ENCODE data around the gene MCRIP1. TPM values are rescaled to one million over a fixed set of nuclear protein-coding genes. Genes with fewer than 3 reads are reported as not detected.

The MCRIP1 gene
- total and polyA plus RNA-seq, 2 of the 13 experiments (the other 11 are each of a cell fraction or from before 2014, with no cell fraction given) = 79.7 to 84.9 TPM

GRCh38 chr17:81851423-81851822 is 18.3 kb upstream of the MCRIP1 start (continued):
- TF ChIP-seq ZNF280D (CRISPR knock-in tag; IDR thresholded peaks at IDR 0.05) (no peak), POLR2A (IDR thresholded peaks at IDR 0.05; ENCODE audit: insufficient read depth in 1 of 2, low read depth in 2 of 2, low read length in 2 of 2) (peak in 1 of 2 experiments; percentile 43; a peak in 1 of 4 replicates), CREBL2 (CRISPR knock-in tag; IDR thresholded peaks at IDR 0.05; ENCODE audit: borderline replicate concordance) (no peak), WIZ (CRISPR knock-in tag; IDR thresholded peaks at IDR 0.05) (no peak), GPBP1L1 (CRISPR knock-in tag; IDR thresholded peaks at IDR 0.05) (no peak), ZSCAN31 (CRISPR knock-in tag; IDR thresholded peaks at IDR 0.05; ENCODE audit: low read depth) (no peak), SAFB2 (CRISPR knock-in tag; IDR thresholded peaks at IDR 0.05; ENCODE audit: borderline replicate concordance, low read depth) (no peak), ZNF3 (CRISPR knock-in tag; IDR thresholded peaks at IDR 0.05) (no peak)

DNA sequence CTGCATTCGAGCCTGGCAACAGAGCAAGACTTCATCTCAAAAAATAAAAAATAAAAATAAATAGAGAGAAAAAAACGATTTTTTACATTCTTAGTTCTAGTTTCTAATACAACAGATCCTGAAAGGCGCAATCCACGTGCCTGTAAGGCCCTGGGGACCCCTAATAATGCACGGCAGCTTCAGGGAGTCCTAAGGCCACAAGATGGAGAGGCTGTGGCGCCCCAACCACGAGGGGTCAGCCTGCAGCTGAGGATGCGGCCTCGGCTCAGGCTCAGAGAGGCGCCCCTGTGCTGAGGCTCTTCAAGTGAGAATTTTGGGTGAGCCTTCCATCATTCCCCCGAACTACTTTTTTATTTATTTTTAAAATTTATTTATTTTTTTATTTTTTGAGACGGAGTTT is 16.4 kb upstream of the MCRIP1 start:
- POLR2A ChIA-PET = interaction anchor here (1.1 to 4.0 kb wide), 4 partner anchors 10 to 28 kb away, joined by 3 to 17 read pairs (median 6); partner anchors contain the start of genes MCRIP1 and P4HB
- Histone ChIP-seq H3K36me3 (replicated peaks in 1 of 2; ENCODE audit: control insufficient read depth in 1 of 2, insufficient read depth in 2 of 2, low read length in 2 of 2) (peaks cover 52 to 77% of the 10 kb centered on the region in 2 experiments), H4K20me1 (ENCODE audit: insufficient read depth, low read length) (peaks cover 7% of the 10 kb centered on the region; the same call in 1 of the 2 replicates), H3K4me1 (ENCODE audit: insufficient read depth, low read length) (peaks cover 8% of the 10 kb centered on the region), H3K27ac (ENCODE audit: extremely low read length, insufficient read depth, low read length) (no peak overlapping the region), H3K79me2 (ENCODE audit: insufficient read depth, low read length) (peaks cover 12% of the 10 kb centered on the region), H3K9me3 (ENCODE audit: low read length) (no peaks in the 10 kb centered on the region), H3K4me3 (replicated peaks in 1 of 3; ENCODE audit: insufficient read depth in 1 of 3, low read depth in 2 of 3, low read length in 3 of 3) (no peak overlapping the region), H3K27me3 (ENCODE audit: control insufficient read depth in 1 of 2, insufficient read depth in 2 of 2, low read length in 2 of 2) (no peaks in the 10 kb centered on the region), H3K4me2 (ENCODE audit: low read depth, low read length) (no peak overlapping the region), H3K9ac (ENCODE audit: insufficient read depth, low read depth, low read length) (no peak overlapping the region), H2AFZ (ENCODE audit: low read length) (no peak overlapping the region)
- BruUV-seq (replicated peaks) = no TSS peak
- in situ Hi-C loops (cut with HindIII; ENCODE audit: extremely low pct_ligation_motif_present, low pct_unique_long_range_greater_than_20kb) = no loop called here
- FAIRE-seq (no peak), DNase-seq (ENCODE audit: low spot score) (no peak), ATAC-seq (no peak)
- CTCF ChIA-PET (ENCODE audit: low intra/inter-chr PET ratio, low total read pairs) = no interaction called here
- TF ChIP-seq AGO2 (optimal IDR thresholded peaks at IDR 0.05; ENCODE audit: low read depth, low read length) = peak; percentile 54
- peak; percentile 74 for TF ChIP-seq RBM22 (optimal IDR thresholded peaks at IDR 0.05; ENCODE audit: low read length)
- peak; percentile 63 for TF ChIP-seq RBFOX2 (IDR thresholded peaks at IDR 0.05; ENCODE audit: low read depth, low read length)
- 0 out of 2 replicates have a peak, but pooled peaks have one; percentile 29 for TF ChIP-seq POLR2G (IDR thresholded peaks at IDR 0.05; ENCODE audit: low read depth, low read length)
- TF ChIP-seq SRF (IDR thresholded peaks at IDR 0.05; ENCODE audit: low read depth, low read length) = no peak
- 92% methylated on average over 12 of the region's 12 CpGs for WGBS (ENCODE audit: low lambda C conversion rate)
- intact Hi-C loops (cut with micrococcal nuclease; ENCODE audit: unreplicated experiment) = no loop called here
